Upper lobe of left lung (tissue), 6 donors: ENCODE results near the gene FDXR. TPM values are rescaled to one million over a fixed set of nuclear protein-coding genes. Genes with fewer than 3 reads are reported as not detected.
A peak's percentile ranks its signal among the peaks of the same experiment; 100 is the strongest.

Experiments used
- ATAC-seq, 2 donors: fragments of 200-7000 bp; cut with Tn5 transposase; one replicate each; pipeline ENCODE4 v1.9.1; 2022; ENCODE audit warnings: mild to moderate bottlenecking in 2 of 2, moderate library complexity in 2 of 2; ENCODE audit not compliant: low FRiP score in 2 of 2
- DNase-seq, 2 donors: peaks; one replicate each; pipeline ENCODE4 v3.0.0-alpha.2; 2019 to 2020
- H3K27ac ChIP-seq, 4 donors: fragments of 200-600 bp; sonication (generic); one replicate each; pipeline ENCODE4 v1.5.1; 2016 to 2019
- H3K27me3 ChIP-seq, 4 donors: fragments of 200-600 bp; sonication (generic); one replicate each; pipeline ENCODE4 v1.5.1; 2017 to 2019
- H3K36me3 ChIP-seq, 4 donors: fragments of 200-600 bp; sonication (generic); one replicate each; pipeline ENCODE4 v1.5.1; 2016 to 2019
- H3K4me1 ChIP-seq, 4 donors: fragments of 200-600 bp; sonication (generic); one replicate each; pipeline ENCODE4 v1.5.1; 2018 to 2019
- H3K4me3 ChIP-seq, 4 donors: fragments of 200-600 bp; sonication (generic); one replicate each; pipeline ENCODE4 v1.5.1; 2017 to 2019; ENCODE audit warnings: mild to moderate bottlenecking in 2 of 4, moderate library complexity in 1 of 4
- H3K9me3 ChIP-seq, 4 donors: fragments of 200-600 bp; sonication (generic); one replicate each; pipeline ENCODE4 v1.5.1; 2018 to 2019
- CTCF ChIP-seq, 6 experiments: fragments of 450-650 bp in 4 of 6; fragments of 200-600 bp in 2 of 6; sonication (generic) in 2 of 6; IDR thresholded peaks; one replicate each; pipeline ENCODE4 v1.5.1; 2016 to 2019; ENCODE audit warnings: antibody characterized with exemption in 6 of 6
- EP300 ChIP-seq, 4 donors: sonication (generic); formaldehyde crosslinking; IDR thresholded peaks; one replicate each; pipeline ENCODE4 v1.5.1; 2017; ENCODE audit warnings: antibody characterized with exemption in 4 of 4, control low read depth in 2 of 4
- POLR2A ChIP-seq, 4 donors: fragments of 450-650 bp; IDR thresholded peaks; one replicate each; pipeline ENCODE4 v1.5.1; 2016 to 2017; ENCODE audit warnings: antibody characterized with exemption in 4 of 4, mild to moderate bottlenecking in 2 of 4
- POLR2AphosphoS5 ChIP-seq, 2 donors: sonication (generic); formaldehyde crosslinking; IDR thresholded peaks; one replicate each; pipeline ENCODE4 v1.5.1; 2017; ENCODE audit warnings: antibody characterized with exemption in 2 of 2
- WGBS, 2 donors: methylation state at CpG; one replicate each; pipeline ENCODE4 v1.1.5; 2017 to 2018; 5-methylcytosine and 5-hydroxymethylcytosine counted together
- total RNA-seq, 6 donors: library from RNA; depleted of rRNA in 4 of 6; stranded (reverse); fragments of >200 nt in 4 of 6; gene quantifications; one replicate each; pipeline versions ENCODE4 v1.1.0 to v1.2.1, GENCODE V29; 2016 to 2021
- donor health status: DM: no; HTN: no; CAD: no; lungs with moderate emphysema.
- donor health status: DM: no; HTN: yes; CAD: no; lungs with severe emphysema.

The FDXR gene
- total RNA-seq, 6 donors from 2014 or later: 6.8 to 15.1 (median 10.8) TPM

GRCh38 chr17:74836191-74836590 is 36.6 kb downstream of the FDXR start:
- Histone ChIP-seq H3K4me1 (peaks cover 8 to 9% (median 8%) of the 10 kb centered on the region in 4 donors), H3K27me3 (no peaks in the 10 kb centered on the region), H3K9me3 (no peaks in the 10 kb centered on the region), H3K4me3 (no peak overlapping the region), H3K27ac (no peak overlapping the region), H3K36me3 (peaks cover 0 to 29% (median 8%) of the 10 kb centered on the region in 4 donors)
- ATAC-seq (no peak), DNase-seq (peak in 1 of 2 donors; percentile 76)
- TF ChIP-seq POLR2A (IDR thresholded peaks at IDR 0.05) (no peak), EP300 (IDR thresholded peaks at IDR 0.05) (no peak), POLR2AphosphoS5 (IDR thresholded peaks at IDR 0.05) (no peak), CTCF (IDR thresholded peaks at IDR 0.05) (no peak)
- 91 to 95% methylated on average over 26 of the region's 26 CpGs for WGBS, 2 donors

- Histone ChIP-seq H3K36me3 (peaks cover 0 to 34% (median 15%) of the 10 kb centered on the region in 4 donors), H3K4me1 (no peaks in the 10 kb centered on the region), H3K27ac (no peak overlapping the region), H3K9me3 (no peaks in the 10 kb centered on the region), H3K4me3 (no peak overlapping the region), H3K27me3 (no peaks in the 10 kb centered on the region)
- no peak for TF ChIP-seq EP300 (IDR thresholded peaks at IDR 0.05)
- no peak for TF ChIP-seq POLR2AphosphoS5 (IDR thresholded peaks at IDR 0.05)
- TF ChIP-seq CTCF (IDR thresholded peaks at IDR 0.05): no peak
- ATAC-seq (peak in 1 of 2 donors; percentile 58), DNase-seq (no peak)
- WGBS, 2 donors: 75 to 81% methylated on average over 9 to 16 of the region's 16 CpGs
Measured at GRCh38 chr17:74833501-74834377, 39.1 kb downstream of the FDXR start.

- Histone ChIP-seq H3K27me3 (no peaks in the 10 kb centered on the region), H3K9me3 (no peaks in the 10 kb centered on the region), H3K27ac (no peak overlapping the region), H3K36me3 (peaks cover 0 to 41% (median 12%) of the 10 kb centered on the region in 4 donors), H3K4me3 (no peak overlapping the region), H3K4me1 (peaks cover 0 to 7% (median under 1%) of the 10 kb centered on the region in 4 donors)
- TF ChIP-seq EP300 (IDR thresholded peaks at IDR 0.05) (no peak), CTCF (IDR thresholded peaks at IDR 0.05) (no peak), POLR2A (IDR thresholded peaks at IDR 0.05) (no peak), POLR2AphosphoS5 (IDR thresholded peaks at IDR 0.05) (no peak)
- DNase-seq: no peak
- 86 to 92% methylated on average over 5 to 9 of the region's 9 CpGs for WGBS, 2 donors
- ATAC-seq: no peak
Measured at GRCh38 chr17:74832421-74832820, 40.4 kb downstream of the FDXR start.

- no peak for TF ChIP-seq EP300 (IDR thresholded peaks at IDR 0.05)
- TF ChIP-seq POLR2AphosphoS5 (IDR thresholded peaks at IDR 0.05): no peak
- no peak for TF ChIP-seq POLR2A (IDR thresholded peaks at IDR 0.05)
- no peak for TF ChIP-seq CTCF (IDR thresholded peaks at IDR 0.05)
- Histone ChIP-seq H3K27me3 (no peaks in the 10 kb centered on the region), H3K4me1 (peaks cover 0 to 7% (median 2%) of the 10 kb centered on the region in 4 donors), H3K27ac (no peak overlapping the region), H3K9me3 (no peaks in the 10 kb centered on the region), H3K4me3 (no peak overlapping the region), H3K36me3 (peaks cover 0 to 38% (median 9%) of the 10 kb centered on the region in 4 donors)
- ATAC-seq (no peak), DNase-seq (peak in 1 of 2 donors; percentile 66)
- WGBS, 2 donors: 88 to 89% methylated on average over 17 to 22 of the region's 22 CpGs
Measured at GRCh38 chr17:74831444-74832146, 41.2 kb downstream of the FDXR start.
